GM19452 (cell line): Measurements from ENCODE around the gene SPEM3.
"Not testable (repeated sequence)": the region's sequence is repeated elsewhere in the genome, so short reads cannot be mapped to it uniquely, and the experiment has no call there.

Source experiments
- ATAC-seq: cut with Tn5 transposase; IDR thresholded peaks from one replicate; pipeline ENCODE4 v1.9.1; 2021; ENCODE audit not compliant: unreplicated experiment

SPEM3 gene

DNA sequence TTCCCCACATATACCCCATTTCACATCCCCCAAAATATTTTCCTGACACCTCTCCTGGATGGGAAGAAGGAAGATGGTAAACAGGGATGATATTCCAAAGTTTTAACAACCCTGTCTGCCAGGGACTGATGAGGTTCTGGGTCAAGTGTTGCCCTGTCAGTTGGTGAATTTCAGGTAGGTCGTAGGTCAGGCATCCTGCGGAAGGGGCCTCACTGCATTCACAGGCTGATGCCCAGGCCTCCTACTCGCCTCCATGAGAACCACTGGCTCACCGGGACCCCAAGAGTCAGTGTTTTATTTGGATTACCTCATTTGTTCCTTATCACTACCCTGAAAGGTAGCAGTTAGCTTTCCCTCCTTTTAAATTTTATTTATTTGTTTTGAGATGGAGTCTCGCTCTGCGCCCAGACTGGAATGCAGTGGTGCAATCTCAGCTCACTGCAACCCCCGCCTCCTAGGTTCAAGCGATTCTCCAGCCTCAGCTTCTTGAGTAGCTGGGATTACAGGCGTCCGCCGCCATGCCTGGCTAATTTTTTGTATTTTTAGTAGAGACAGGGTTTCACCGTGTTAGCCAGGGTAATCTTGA, 40.2 kb downstream of the SPEM3 start:
- ATAC-seq = no peak

DNA sequence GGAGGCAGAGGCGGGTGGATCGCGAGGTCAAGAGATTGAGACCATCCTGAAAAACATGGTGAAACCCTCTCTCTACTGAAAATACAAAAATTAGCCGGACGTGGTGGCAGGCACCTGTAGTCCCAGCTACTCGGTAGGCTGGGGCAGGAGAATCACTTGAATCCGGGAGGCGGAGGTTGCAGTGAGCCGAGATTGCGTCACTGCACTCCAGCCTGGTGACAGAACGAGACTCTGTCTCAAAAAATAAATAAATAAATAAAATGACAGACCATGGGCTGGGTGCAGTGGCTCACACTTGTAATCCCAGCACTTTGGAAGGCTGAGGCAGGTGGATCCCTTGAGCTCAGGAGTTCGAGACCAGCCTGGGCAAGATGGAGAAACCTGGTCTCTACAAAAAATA, 41.2 kb downstream of the SPEM3 start:
- ATAC-seq = not testable (repeated sequence)

DNA sequence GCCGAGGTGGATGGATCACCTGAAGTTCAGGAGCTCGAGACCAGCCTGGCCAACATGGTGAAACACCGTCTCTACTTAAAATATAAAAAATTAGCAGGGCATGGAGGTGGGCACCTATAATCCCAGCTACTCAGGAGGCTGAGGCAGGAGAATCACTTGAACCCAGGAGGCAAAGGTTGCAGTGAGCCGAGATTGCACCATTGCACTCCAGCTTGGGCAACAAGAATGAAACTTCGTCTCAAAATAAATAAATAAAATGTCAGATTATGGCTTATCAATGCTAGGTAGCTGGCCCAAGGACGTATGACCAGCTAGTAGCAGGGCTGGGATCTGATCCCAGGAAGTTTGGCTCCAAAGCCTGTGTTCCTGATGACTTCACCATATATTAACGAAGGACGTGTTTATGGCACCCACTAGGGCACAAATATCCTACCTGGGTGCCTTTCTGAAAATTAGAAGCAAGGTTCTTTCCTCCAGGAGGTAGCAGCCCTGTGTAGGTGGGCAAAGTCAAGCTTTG, 41.9 kb downstream of the SPEM3 start:
- not testable (repeated sequence) for ATAC-seq

DNA sequence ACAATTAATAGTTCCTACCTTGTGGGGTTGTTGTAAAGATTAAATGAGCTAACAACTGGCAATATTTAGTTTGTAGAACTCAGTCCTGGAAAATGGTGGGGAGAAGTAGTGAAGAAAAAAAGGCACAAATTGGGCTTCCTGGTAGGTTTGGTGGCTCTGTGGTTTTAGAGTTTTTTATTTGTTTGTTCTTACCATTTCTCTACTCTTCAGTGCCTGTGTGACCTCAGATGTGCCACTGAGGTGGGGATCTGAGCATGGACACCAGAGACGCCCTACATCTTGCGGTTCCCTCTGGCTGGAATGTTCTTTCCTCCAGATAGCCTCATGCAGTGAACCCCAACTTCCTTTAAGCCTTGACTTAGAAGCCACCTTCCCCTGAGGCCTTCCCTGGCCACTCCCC, 43.1 kb downstream of the SPEM3 start:
- no peak for ATAC-seq

DNA sequence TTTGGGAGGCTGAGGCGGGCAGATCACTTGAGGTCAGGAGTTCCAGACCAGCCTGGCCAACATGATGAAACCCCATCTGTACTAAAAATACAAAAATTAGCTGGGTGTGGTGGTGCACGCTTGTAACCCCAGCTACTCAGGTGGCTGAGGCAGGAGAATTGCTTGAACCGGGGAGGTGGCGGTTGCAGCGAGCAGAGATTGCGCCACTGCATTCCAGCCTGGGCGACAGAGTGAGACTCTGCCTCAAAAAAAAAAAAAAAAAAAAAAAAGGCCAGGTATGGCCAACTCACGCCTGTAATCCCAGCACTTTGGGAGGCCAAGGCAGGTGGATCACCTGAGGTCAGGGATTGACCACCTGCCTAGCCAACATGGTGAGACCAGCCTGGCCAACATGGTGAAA, 46.1 kb downstream of the SPEM3 start:
- ATAC-seq = not testable (repeated sequence)

DNA sequence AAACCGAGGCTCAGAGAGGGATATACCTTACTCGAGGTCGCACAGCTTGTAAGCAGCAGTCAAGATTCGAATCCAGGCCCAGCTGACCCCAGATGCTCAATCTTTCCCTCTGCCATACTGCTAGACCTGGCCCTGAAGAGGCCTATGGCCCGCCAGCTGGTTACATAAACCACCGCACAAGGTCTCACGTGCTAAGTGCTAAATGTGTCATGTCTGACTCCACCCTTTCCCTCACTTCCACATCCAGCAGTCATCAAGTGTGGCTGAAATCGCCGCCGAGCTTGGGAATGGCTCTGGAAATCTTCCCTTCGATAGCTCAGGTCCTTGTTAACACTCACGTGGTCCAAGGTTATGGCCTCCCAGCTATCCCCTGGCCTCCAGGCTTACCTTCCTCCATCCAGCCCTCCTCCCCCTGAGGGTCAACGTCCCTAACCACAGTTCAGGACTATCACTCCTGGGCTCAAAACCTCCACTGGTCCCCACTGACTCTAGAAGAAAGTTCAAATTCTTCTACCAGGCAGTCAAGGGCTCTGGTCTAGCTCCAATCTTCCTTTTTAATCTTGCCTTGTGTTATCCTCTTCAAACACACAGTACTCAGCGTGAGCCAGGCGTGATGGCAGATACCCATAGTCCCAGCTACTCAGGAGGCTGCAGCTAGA, 47.2 kb downstream of the SPEM3 start:
- ATAC-seq = no peak

DNA sequence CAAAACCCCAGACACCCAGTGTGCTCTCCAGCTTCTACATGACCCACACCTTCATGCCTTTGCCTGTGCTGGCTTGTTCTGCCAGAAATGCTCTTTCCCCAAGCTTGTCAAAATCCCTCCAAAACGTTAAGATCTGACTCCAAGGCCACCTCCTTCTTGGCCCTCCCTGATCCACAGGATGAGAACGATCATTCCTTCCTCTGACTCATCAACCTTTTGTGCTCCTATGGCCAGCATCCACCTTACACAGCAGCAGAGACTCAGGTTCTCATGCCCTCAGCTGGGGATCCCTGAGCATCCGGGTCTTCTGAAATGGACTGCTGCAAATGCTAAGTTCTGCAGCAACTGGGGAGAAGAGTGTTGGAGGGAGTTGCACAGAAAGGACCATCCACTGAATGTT, 47.8 kb downstream of the SPEM3 start:
- no peak for ATAC-seq

DNA sequence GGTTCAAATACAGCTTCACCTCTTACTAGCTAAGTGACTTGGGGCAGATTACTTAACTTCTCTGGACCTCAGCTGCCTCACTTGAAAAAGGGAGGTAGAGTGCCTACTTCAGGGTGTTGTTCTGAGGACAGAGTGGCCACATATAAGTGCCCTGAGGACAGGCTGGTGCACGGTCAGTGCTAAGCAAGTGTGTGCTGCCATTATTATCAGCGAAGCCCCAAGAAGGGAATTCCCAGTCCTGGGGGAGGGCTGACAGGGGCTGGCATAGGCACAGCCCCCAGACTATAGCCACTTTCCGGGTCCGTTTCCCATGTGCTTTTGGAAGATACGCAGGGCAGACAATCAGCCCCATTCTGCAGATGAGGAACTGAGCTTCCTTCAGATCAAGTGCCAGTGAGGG, 48.3 kb downstream of the SPEM3 start:
- no peak for ATAC-seq

DNA sequence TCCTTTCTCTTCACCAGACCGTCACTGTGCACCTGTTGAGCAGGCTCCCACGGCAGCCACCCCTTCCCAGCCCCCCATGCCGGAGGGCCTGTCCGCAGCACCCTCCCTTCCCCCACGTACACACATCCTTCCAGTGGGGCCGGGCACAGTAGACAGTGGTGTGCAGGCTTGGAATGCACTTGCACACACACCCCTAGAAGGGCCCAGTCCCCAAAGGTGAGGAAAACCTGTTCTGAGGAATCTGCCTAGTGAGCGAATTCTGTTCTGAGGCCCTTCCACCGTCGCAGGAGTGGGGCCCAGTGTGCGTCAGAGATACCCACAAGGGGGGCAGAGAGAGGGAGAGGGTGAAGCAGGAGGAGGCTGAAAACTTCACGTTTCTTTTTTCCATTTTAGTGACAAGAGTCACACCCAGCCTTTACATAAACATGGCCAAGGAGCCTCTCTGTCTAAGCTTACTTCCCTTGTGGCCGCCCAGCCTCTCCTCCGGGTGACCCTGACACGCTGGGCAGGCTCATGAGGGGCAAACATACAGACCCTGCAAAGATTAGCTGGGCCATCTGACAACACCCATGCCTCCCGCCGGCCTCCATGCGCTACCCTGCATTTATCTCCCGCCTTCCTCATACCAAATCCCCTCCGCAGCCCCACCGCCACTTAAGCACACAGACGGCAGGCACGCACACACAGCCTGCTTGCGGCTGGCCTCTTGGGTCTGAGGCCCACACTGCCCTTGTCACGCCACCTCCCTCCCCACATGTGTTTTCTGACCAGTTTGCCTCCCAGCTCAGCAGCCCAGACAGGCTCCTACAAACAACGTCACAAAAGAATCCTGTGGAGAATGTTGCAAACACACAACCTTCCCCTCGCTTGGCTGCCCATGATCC, 49.0 kb downstream of the SPEM3 start:
- ATAC-seq = no peak

DNA sequence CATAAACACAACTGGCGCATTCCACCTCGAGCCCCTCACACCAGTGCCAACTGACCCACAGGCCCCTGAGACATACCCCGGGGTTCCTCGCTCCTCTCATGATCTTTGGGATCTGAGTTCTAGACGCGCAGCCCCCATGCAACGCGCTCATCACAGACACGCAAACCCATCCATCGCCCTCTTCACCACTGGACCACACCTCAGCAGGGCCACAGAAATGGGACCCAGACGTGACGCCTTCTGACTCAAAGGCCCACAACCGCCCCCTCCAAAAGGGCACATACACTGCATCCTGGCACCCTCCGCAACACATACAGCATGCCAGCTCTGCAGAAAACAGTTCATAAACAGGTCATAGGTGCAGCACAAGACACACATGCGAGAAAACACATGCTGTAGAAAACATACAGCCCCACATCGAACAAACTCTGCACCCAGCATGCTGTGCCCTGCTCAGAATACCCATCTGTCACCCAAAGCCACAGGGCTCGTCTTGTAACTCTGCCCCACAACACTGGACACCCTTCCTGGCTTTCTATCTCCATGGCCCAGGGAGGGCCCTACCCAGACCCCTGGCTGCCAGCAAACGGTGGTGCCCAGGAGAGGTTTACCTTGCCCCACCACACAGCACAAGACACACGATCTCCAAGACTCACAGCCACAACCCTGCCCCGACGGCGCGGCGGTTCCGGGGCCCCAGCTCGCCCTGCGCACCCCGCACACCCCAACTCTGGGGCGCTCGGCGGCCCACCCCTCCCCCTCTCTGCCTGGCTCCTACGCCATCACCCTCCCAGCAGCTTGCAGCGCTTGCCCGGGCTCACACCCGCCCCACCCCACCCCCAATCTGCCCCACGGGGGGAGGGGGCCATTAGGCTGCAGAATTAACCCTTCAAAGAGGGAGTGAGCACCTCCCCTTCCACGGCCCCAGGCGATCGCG, 49.9 kb downstream of the SPEM3 start:
- ATAC-seq = no peak

DNA sequence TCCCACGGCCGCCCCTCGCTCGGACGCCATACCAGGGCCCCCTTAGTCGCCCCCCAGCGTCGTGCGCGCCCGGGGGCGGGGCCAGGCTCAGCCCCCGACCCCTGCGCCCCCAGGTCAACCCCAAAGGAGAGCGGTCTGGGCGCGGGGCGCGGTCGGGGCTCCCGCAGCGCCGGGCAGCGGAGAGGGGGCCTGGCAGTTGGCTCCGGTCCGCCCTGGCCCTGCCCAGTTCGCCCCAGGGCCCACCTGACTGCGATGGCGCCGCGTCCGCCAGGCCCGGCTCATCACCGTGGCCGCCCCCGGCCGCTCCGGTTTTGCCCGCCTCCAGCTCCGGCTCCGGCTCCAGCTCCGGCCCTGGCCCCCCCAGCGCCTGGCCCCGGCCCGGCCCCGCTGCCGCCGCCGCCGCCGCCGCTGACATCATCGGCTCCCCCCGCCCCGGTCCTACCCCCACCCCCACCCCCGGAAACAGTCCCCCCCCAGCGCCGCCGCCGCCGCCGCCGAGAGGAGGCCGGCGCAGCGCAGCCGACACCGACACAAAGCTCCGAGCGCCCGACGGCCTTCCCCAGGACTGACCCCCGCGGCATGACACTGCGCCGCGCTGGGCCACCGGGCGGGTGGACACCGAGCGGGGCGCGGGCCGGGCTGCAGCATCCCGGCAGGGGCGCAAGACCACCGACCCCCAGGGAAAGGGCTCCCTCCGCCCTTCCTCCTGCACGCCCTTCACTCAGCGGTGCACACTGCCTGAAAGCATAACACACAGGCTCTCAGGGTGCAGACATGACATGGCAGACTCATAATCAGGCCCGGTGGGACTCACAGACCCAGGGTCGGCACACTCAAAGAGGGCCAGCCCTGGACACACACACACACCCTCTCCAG, 50.8 kb downstream of the SPEM3 start, which contains the start of gene ZBTB4:
ZBTB4 (minus strand) TSS at position 419 of the 876 bp plus-strand sequence. CDS start 12,830 bp downstream, outside the sequence.
- ATAC-seq = no peak

DNA sequence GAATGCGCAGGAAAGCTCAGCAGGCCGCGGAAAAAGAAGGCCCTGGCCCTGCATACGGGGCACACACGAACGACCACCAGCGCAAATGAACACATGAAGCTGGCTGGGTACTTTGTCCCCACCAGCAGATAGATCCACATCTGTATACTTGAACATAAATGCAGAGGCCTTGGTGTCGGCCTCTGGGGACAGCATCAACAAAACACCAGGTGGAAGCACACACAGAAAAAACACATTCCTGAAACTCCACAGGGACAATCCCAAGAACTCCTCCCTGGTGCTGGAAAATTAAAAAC, 51.4 kb downstream of the SPEM3 start:
- ATAC-seq = no peak

DNA sequence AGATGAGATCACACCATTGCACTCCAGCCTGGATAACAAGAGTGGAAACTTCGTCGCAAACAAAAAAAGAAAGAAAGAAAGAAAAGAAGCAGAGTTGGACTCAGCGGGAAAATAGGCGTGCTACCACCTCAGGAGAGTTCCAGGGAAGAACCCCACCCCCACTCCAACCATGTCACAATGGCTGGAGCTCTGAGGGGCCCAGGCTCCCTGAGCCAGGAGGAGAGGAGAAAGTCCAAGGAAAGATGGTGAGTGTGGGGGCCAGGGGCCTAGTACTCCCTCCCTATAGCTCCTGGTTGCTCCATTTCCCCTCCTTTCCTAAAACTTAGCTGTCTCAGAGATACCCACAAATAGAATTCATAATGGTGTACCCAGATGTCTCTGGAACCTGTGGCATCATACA, 52.6 kb downstream of the SPEM3 start, which contains the start of gene SLC35G6:
SLC35G6 (plus strand) TSS at position 172 of the 400 bp plus-strand sequence; CDS start at position 243, 71 bp downstream.
- not testable (repeated sequence) for ATAC-seq

DNA sequence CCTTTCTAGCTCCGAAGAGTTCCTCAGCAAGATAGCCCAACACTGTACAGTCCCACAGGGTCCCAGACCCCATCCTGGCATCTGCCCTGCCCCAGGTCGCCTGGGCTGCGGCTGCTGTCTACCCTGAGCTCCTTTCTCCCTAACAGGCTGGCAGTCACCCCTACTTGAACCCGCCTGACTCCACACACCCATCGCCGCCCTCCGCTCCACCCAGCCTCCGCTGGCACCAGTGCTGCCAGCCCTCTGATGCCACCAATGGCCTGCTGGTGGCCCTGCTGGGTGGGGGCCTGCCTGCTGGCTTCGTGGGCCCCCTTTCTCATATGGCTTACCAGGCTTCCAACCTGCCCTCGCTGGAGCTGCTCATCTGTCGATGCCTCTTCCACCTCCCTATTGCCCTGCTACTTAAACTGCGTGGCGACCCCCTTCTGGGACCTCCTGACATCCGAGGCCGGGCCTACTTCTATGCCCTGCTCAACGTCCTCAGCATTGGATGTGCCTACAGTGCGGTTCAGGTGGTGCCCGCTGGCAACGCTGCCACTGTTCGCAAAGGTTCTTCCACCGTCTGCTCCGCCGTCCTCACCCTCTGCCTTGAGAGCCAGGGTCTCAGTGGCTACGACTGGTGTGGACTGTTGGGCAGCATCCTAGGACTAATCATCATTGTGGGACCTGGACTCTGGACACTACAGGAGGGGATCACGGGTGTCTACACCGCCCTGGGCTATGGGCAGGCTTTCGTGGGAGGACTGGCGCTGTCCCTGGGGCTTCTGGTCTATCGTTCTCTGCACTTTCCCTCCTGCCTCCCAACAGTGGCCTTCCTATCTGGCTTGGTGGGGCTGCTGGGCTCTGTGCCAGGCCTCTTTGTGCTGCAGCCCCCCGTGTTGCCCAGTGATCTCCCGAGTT, 53.4 kb downstream of the SPEM3 start:
- not testable (repeated sequence) for ATAC-seq
